ENCODE measurements around the gene LRRC3C.

DNA sequence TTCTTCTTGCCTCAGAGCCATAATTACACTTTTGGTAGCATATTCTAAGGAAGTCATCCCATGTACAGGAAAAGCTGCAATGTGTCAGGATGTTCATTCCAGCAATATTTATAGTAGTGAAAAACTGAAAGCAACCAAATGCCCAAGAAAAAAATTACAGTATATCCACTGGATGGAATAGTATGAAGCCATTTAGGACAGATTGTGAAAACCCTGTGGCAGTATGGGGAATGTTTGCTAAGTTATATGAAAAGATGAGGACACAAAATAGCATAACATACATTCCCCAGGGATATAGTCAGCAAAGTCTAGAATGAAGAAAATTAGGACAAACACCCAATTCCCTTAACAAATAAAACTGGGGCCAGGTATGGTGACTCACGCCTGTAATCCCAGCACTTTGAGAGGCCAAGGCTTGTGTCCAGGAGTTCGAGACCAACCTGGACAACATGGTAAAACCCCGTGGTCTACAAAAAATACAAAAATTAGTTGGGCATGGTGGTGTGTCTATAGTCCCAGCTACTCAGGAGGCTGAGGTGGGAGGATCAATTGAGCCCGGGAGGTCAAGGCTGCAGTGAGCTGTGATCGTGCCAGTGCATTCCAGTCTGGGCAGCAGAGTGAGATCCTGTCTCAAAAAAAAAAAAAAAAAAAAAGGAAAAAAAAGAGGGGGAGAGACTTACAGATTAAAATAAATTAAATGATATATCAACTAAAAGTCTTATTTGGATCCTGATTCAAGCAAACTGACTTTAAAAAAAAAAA, 2.3 kb downstream of the LRRC3C start:
- TF ChIP-seq POLR2A (IDR thresholded peaks at IDR 0.05): no peak
- TF ChIP-seq, protein P1, sequence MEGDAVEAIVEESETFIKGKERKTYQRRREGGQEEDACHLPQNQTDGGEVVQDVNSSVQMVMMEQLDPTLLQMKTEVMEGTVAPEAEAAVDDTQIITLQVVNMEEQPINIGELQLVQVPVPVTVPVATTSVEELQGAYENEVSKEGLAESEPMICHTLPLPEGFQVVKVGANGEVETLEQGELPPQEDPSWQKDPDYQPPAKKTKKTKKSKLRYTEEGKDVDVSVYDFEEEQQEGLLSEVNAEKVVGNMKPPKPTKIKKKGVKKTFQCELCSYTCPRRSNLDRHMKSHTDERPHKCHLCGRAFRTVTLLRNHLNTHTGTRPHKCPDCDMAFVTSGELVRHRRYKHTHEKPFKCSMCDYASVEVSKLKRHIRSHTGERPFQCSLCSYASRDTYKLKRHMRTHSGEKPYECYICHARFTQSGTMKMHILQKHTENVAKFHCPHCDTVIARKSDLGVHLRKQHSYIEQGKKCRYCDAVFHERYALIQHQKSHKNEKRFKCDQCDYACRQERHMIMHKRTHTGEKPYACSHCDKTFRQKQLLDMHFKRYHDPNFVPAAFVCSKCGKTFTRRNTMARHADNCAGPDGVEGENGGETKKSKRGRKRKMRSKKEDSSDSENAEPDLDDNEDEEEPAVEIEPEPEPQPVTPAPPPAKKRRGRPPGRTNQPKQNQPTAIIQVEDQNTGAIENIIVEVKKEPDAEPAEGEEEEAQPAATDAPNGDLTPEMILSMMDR (IDR thresholded peaks at IDR 0.05): no peak
